IPS-15b (cell line): Measurements from ENCODE around the gene NADK.
"Not testable (repeated sequence)": the region's sequence is repeated elsewhere in the genome, so short reads cannot be mapped to it uniquely, and the experiment has no call there.

Experiments used
- H3K27me3 ChIP-seq: one replicate; pipeline ENCODE4 v1.6.1; 2013; ENCODE audit warnings: low read length; ENCODE audit not compliant: control insufficient read depth, insufficient read depth
- H3K36me3 ChIP-seq: one replicate; pipeline ENCODE4 v1.6.1; 2013; ENCODE audit warnings: low read length; ENCODE audit not compliant: control insufficient read depth, insufficient read depth
- H3K4me1 ChIP-seq: one replicate; pipeline ENCODE4 v1.6.1; 2013; ENCODE audit warnings: mild to moderate bottlenecking, low read length; ENCODE audit not compliant: control insufficient read depth, insufficient read depth
- H3K4me3 ChIP-seq: one replicate; pipeline ENCODE4 v1.5.1; 2013; ENCODE audit warnings: low read depth, low read length
- H3K9ac ChIP-seq: one replicate; pipeline ENCODE4 v1.6.1; 2013; ENCODE audit warnings: low read depth, mild to moderate bottlenecking, low read length
- H3K9me3 ChIP-seq: one replicate; pipeline ENCODE4 v1.6.1; 2013; ENCODE audit warnings: mild to moderate bottlenecking, low read length; ENCODE audit not compliant: control insufficient read depth, insufficient read depth

Gene NADK

GRCh38 chr1:1749941-1750340, 28.3 kb downstream of the NADK start:
- H3K9ac ChIP-seq, H3K9me3 ChIP-seq, H3K4me1 ChIP-seq, H3K4me3 ChIP-seq, H3K27me3 ChIP-seq: not testable (repeated sequence)
- peaks cover 19% of the 10 kb centered on the region for H3K36me3 ChIP-seq

DNA sequence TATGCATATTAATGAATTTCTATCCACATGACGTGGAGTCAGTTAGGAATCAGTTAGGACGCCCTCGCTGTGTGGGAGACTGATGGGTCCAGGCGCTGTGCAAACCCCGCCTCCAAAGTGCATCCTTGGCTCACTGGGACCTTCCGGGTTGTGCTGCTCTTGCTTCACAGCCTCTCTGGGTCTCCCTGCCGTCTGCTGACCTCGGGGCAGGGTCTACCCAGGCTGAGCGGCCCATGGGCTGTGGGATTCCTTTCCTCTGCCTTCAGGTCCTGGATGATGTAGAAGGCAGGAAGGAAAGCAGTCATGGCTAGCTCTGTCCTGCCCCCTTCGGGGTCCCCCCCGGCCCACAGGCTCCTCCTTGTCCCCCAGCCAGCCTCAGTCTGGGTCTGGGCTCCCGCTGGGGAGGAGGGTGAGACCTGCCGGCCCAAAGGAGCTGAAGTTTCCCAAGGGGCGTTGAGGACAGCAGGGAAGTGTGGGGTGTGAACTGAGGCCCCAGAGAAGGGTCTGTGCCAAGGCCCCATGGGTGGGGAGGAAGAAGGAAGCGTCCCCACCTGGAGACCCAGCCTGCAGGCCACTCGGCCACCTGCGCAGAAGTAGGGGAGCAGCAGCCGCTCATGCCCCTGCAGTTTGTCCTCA, 29.5 kb downstream of the NADK start:
- H3K9ac ChIP-seq, result no peak overlapping the region

GRCh38 chr1:1746566-1746909, 31.7 kb downstream of the NADK start:
- not testable (repeated sequence) for H3K36me3 ChIP-seq, H3K4me3 ChIP-seq, H3K9me3 ChIP-seq, H3K27me3 ChIP-seq, H3K4me1 ChIP-seq, H3K9ac ChIP-seq

More for the DNA sequence above, 29.5 kb downstream of the NADK start:
- no peaks in the 10 kb centered on the region for H3K9me3 ChIP-seq
- H3K27me3 ChIP-seq, result no peaks in the 10 kb centered on the region
- H3K4me1 ChIP-seq, result no peaks in the 10 kb centered on the region
- H3K36me3 ChIP-seq, result peaks cover 11% of the 10 kb centered on the region
- no peak overlapping the region for H3K4me3 ChIP-seq

DNA sequence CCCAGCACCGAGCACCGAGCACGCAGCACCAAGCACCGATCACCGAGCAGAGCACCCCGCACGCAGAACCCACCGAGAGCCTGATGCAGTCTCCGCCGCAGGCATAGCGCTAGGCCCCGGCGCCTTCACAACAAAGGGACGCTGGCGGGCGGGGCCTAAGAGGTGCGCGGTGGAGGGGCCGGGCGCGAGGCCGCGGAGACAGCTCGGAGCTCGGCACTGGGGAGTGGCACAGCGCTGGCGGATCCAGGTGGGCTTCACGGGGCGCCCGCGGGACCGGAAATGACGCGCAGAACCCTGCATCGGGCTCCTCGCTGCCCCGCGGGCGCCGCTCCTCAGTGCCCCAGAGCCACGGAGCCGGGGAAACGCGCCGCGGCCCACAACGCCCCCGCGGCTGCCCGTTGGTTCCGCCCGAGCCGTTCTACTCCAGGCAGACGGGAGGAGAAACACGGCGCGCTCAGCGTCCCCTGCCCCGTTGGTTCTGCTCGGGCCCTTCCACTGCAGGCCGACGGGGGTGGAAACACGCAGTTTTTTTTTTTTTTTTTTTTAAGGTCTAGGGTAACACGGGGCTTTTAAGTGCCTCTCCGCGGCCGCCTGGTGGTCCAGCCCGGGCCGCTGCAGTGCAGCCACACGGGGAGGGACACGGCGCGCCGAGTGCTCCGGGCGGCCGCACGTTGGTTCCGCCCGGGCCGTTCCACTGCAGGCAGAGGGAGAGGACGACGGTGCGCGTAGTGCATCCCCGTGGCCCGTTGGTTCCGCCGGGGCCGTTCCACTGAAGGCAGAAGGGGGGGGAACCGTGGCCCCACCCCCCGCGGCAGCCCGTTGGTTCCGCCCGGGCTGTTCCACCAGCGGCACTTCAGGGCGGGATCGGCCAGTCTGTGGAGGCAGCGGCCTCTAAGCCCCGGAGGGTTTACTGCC, 32.4 kb downstream of the NADK start:
- H3K27me3 ChIP-seq, H3K9me3 ChIP-seq, H3K36me3 ChIP-seq, H3K4me1 ChIP-seq, H3K4me3 ChIP-seq: not testable (repeated sequence)
- peak overlapping the region; percentile 37 for H3K9ac ChIP-seq

- H3K9ac ChIP-seq, H3K36me3 ChIP-seq, H3K4me3 ChIP-seq, H3K9me3 ChIP-seq, H3K27me3 ChIP-seq, H3K4me1 ChIP-seq: not testable (repeated sequence)
Measured at GRCh38 chr1:1742529-1742928, 35.7 kb downstream of the NADK start.

- not testable (repeated sequence) for H3K27me3 ChIP-seq, H3K9ac ChIP-seq, H3K4me3 ChIP-seq, H3K36me3 ChIP-seq, H3K9me3 ChIP-seq, H3K4me1 ChIP-seq
Measured at GRCh38 chr1:1741013-1741412, 37.3 kb downstream of the NADK start.

- H3K4me1 ChIP-seq, H3K9me3 ChIP-seq, H3K36me3 ChIP-seq, H3K4me3 ChIP-seq, H3K27me3 ChIP-seq, H3K9ac ChIP-seq: not testable (repeated sequence)
Measured at GRCh38 chr1:1738799-1739337, 39.4 kb downstream of the NADK start.

DNA sequence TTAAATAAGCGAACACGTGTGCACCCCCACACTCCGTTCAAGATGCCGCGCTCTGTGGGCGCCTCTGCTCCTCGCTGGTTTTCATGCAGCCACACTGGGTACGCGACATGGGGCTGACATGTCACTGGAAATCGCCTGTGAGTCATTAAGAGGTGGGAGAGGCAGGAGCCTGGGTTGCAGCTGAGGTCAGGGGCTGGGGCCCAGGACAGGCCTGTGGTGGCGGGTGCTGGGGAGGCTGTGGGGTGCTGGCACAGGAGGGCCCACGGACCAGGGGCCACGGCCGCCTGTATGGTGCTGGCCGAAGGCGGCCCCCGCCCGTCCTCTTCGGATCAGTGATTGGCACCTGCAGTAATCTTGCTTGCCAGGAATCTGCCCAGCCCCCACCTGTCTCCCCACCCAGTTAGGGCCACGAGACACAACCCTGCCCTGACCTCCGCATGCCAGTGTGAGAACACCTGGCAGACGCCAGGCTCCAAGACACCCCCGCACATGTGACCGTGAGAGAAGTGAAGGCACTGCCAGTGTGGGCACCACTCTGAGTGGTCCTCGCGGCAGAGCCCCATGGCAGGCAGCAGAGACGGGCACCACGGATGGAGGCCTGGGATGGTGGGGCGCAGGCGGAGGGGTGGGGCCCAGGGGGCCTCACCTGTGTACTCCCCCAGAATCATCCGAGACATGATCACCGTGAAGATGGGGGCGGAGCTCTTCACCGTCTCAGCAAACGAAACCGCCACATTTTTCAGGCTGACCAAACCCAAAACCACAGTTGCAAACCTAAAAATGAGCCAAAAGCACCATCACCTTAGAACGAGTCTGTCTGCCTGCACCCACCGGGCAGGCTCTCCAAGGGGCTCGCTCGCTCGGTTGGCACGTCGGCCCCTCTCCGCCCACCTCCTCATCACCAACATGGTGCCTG, 40.3 kb downstream of the NADK start:
- not testable (repeated sequence) for H3K4me3 ChIP-seq, H3K36me3 ChIP-seq, H3K9me3 ChIP-seq

GRCh38 chr1:1732381-1732780, 45.9 kb downstream of the NADK start:
- H3K36me3 ChIP-seq, result peaks cover 5% of the 10 kb centered on the region

More for the DNA sequence above, 40.3 kb downstream of the NADK start:
- H3K4me1 ChIP-seq, H3K27me3 ChIP-seq, H3K9ac ChIP-seq: not testable (repeated sequence)

DNA sequence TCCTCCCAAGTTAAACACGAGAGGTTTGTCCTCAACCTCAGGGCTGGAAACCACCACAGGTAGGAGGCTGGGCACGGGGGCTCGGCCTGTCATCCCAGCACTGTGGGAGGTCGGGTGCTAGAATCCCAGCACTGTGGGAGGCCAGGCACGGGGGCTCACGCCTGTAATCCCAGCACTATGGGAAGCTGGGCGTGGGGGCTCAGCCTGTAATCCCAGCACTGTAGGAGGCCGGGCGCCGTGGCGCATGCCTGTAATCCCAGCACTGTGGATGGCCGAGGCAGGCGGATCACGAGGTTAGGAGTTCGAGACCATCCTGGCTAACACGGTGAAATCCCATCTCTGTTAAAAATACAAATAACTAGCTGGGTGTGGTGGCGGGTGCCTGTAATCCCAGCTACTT, 47.4 kb downstream of the NADK start:
- H3K9me3 ChIP-seq, result no peaks in the 10 kb centered on the region
- peaks cover 5% of the 10 kb centered on the region for H3K36me3 ChIP-seq
- H3K27me3 ChIP-seq, result no peaks in the 10 kb centered on the region
- H3K4me1 ChIP-seq, result no peaks in the 10 kb centered on the region
- no peak overlapping the region for H3K4me3 ChIP-seq
- no peak overlapping the region for H3K9ac ChIP-seq

More at GRCh38 chr1:1732381-1732780, 45.9 kb downstream of the NADK start:
- no peaks in the 10 kb centered on the region for H3K4me1 ChIP-seq
- H3K9me3 ChIP-seq, result no peaks in the 10 kb centered on the region
- no peaks in the 10 kb centered on the region for H3K27me3 ChIP-seq
- H3K4me3 ChIP-seq, result no peak overlapping the region
- H3K9ac ChIP-seq, result no peak overlapping the region

GRCh38 chr1:1730230-1730629, 48.0 kb downstream of the NADK start:
- not testable (repeated sequence) for H3K9ac ChIP-seq, H3K36me3 ChIP-seq, H3K9me3 ChIP-seq, H3K27me3 ChIP-seq, H3K4me1 ChIP-seq, H3K4me3 ChIP-seq
